Omental fat pad (tissue), 4 donors: ENCODE data around the gene ODC1. TPM values are rescaled to one million over a fixed set of nuclear protein-coding genes. Genes with fewer than 3 reads are reported as not detected.

Experiments
- ATAC-seq: fragments of 150-250 bp; one replicate; pipeline ENCODE4 v1.9.1; 2016; ENCODE audit warnings: mild to moderate bottlenecking, moderate library complexity; ENCODE audit not compliant: low FRiP score
- DNase-seq: peaks from one replicate; pipeline ENCODE4 v3.0.0-alpha.2; 2019; ENCODE audit warnings: low spot score
- total RNA-seq, 4 donors: library from RNA; depleted of rRNA; stranded (reverse); fragments of >200 nt; gene quantifications; one replicate each; pipeline ENCODE4 v1.1.0, GENCODE V29; 2016
- TF ChIP-seq, protein P1 (sequence below), 3 donors: fragments of 450-650 bp; IDR thresholded peaks; one replicate each; pipeline ENCODE4 v1.5.1; 2016 to 2017; ENCODE audit warnings: antibody characterized with exemption in 3 of 3, mild to moderate bottlenecking in 3 of 3, moderate library complexity in 2 of 3

The ODC1 gene
- total RNA-seq, 4 donors from 2014 or later = 46.8 to 264 (median 114) TPM

DNA sequence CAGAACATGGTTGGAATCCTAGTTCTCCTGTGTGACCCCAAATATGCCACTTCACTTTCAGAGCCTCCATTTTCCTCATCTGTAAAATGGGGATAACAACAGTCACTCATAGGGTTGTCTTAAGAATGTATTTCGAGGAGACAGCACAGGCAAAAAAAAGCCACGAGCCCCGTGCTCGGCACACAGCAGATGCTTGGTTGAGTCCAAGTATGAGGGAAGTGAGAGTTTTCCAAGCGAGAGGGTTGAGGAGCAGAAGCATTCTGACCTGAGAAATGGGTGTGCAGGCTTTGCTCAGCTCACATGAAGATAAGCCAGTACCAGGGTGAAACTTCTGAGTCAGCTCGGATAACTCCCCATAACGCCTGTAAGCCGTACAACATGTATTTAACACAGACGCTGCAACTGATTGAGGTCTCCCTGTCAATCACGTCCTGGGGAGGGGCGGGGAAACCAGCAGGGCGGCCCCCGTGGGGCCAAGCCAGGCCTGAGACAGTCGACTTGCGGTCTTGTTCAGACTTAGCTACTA, 23.0 kb upstream of the ODC1 start:
- ATAC-seq (no peak), DNase-seq (no peak)
- TF ChIP-seq, protein P1, sequence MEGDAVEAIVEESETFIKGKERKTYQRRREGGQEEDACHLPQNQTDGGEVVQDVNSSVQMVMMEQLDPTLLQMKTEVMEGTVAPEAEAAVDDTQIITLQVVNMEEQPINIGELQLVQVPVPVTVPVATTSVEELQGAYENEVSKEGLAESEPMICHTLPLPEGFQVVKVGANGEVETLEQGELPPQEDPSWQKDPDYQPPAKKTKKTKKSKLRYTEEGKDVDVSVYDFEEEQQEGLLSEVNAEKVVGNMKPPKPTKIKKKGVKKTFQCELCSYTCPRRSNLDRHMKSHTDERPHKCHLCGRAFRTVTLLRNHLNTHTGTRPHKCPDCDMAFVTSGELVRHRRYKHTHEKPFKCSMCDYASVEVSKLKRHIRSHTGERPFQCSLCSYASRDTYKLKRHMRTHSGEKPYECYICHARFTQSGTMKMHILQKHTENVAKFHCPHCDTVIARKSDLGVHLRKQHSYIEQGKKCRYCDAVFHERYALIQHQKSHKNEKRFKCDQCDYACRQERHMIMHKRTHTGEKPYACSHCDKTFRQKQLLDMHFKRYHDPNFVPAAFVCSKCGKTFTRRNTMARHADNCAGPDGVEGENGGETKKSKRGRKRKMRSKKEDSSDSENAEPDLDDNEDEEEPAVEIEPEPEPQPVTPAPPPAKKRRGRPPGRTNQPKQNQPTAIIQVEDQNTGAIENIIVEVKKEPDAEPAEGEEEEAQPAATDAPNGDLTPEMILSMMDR (IDR thresholded peaks at IDR 0.05) = no peak

DNA sequence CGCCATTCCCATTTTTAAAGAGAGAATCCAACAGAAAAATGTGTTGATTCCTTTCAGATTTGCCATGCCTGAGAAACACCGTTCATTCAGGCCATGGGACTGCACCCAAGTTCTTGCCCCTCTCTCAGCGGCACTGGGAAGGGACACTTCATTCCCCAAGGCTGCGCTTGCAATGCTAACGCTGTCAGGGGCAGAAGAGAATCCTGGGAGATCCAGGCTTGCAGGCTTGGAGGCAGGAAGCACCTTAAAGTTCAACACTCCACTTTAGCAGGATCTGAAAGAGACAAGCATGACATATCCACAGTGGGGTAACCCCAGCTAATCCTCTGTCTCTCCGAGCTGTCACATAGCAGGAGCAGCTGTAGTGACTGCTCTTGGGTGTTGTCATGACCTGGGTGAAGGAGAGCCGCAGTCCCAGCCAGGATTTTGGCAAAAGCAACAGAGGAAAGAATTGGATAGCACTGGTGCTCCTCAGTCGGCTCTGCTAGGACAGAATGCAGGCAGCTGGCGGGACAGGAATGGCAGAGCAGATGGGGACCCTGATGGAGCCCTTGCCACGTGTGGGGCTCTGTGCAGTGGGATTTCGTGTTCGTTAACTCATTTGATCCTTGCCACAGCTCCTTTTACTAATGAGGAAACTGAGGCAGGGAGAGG, 22.0 kb upstream of the ODC1 start:
- TF ChIP-seq, protein P1 (IDR thresholded peaks at IDR 0.05) = no peak
- DNase-seq (no peak), ATAC-seq (no peak)

DNA sequence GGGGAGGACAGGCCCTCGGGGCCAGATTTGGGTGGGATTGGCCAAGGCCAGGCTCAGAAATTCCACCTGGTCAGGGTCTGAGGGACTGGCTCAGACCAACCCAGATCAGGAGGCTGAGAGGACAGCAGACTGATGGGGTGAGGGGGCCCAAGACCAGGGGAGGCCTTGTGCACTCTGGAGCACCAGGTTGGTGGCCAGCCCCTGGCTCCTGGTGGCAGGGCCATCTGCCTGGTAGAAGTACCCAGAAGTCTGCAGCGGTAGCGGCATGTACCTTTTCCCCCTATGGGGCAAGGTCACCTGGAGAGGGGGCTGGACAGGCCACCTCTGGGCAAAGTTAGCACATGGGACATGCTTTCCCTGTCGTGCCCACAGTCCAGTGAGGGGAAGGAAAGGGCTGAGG, 21.2 kb upstream of the ODC1 start:
- ATAC-seq (no peak), DNase-seq (no peak)
- TF ChIP-seq, protein P1 (IDR thresholded peaks at IDR 0.05) = no peak

DNA sequence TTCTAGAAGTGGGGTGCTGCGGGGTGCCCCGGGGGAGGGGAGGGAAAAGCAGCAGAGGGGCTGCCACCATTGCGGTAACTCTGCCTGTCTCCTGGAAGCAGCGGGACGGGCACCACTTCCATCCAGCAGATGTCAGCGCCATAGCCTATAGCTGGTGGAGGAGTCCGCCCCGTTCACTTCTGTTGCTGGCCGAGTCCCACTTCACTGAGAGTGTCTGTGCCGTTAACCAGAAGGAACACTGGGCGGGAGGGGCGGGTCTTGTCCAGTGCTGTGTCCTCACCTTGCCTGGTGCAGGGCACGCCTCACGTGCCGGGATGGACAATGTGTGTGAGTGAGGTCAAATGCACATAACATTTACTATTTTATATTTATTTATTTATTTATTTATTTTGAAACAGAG, 19.3 kb upstream of the ODC1 start:
- DNase-seq = no peak
- no peak for ATAC-seq
- TF ChIP-seq, protein P1 (IDR thresholded peaks at IDR 0.05) = no peak

DNA sequence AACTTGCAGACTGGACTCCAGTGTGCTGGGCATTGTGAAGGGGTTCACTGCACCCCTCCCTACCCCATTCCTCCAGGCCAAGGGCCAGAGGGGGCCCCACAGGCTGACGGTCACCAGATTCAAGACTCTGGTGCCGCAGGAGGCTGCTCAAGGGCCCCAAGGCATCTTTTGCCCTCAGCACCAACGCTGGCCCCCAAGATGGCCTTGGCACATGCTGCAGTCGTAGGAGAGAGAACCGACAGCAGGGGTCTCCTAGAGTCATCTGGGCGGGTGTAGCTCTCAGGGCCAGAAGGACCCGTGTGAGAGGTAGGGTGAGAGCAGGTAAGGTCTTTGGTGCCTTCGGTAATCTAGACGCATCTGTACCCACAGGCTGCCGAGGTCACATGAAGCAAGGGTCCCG, 18.7 kb upstream of the ODC1 start:
- no peak for ATAC-seq
- no peak for DNase-seq
- TF ChIP-seq, protein P1 (IDR thresholded peaks at IDR 0.05) = no peak

DNA sequence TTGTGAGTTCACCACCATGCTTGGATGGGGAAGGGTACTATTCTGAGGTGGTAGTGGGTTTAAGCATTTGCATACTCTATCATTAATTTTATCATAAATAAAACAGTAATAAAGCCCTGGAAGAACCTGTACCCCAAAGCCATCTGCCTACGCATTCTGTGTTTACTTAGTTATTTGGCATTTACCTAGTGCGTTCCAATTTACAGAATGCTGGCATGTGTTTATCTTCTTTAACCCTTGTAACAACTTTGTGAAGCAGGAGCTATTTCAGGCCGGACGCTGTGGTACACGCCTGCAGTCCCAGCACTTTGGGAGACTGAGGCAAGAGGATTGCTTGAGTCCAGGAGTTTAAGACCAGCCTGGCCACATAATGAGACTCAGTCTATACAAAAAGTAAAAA, 17.8 kb upstream of the ODC1 start:
- ATAC-seq = no peak
- TF ChIP-seq, protein P1 (IDR thresholded peaks at IDR 0.05) = no peak

More for the DNA sequence above, 17.8 kb upstream of the ODC1 start:
- no peak for DNase-seq
